Upper lobe of right lung (tissue), 1 donor: ENCODE data around the gene FUT8. TPM values are rescaled to one million over a fixed set of nuclear protein-coding genes. Genes with fewer than 3 reads are reported as not detected.
A peak's percentile ranks its signal among the peaks of the same experiment; 100 is the strongest.

Experiments used
- ATAC-seq: fragments of 200-7000 bp; cut with Tn5 transposase; one replicate; pipeline ENCODE4 v1.9.1; 2020; ENCODE audit warnings: mild to moderate bottlenecking, moderate library complexity
- DNase-seq: peaks from one replicate; pipeline ENCODE4 v3.0.0-alpha.2; 2020
- H3K27ac ChIP-seq: fragments of 200-600 bp; one replicate; pipeline ENCODE4 v1.8.0; 2022
- H3K27me3 ChIP-seq: fragments of 200-600 bp; one replicate; pipeline ENCODE4 v1.8.0; 2022; ENCODE audit warnings: mild to moderate bottlenecking
- H3K36me3 ChIP-seq: fragments of 200-600 bp; one replicate; pipeline ENCODE4 v1.8.0; 2022
- H3K4me1 ChIP-seq: fragments of 200-600 bp; one replicate; pipeline ENCODE4 v1.8.0; 2022
- H3K4me3 ChIP-seq: fragments of 200-600 bp; one replicate; pipeline ENCODE4 v1.8.0; 2022; ENCODE audit warnings: mild to moderate bottlenecking
- H3K9me3 ChIP-seq: fragments of 200-600 bp; one replicate; pipeline ENCODE4 v1.8.0; 2022
- CTCF ChIP-seq: fragments of 200-600 bp; IDR thresholded peaks from one replicate; pipeline ENCODE4 v1.8.0; 2022; ENCODE audit warnings: antibody characterized with exemption
- intact Hi-C: fragments of 100-400 bp; cut with DNase I; formaldehyde crosslinking; loops from one replicate; pipeline ENCODE4 v1.11.0; 2022
- total RNA-seq: library from RNA; stranded (reverse); fragmentation: NEBNext Ultra II Directional; extraction: Animal tissue kit (Norgen Biotek cat#: 25700); gene quantifications from one replicate; pipeline ENCODE4 v1.2.1, GENCODE V29; 2021
- donor health status: DM: no; HTN: yes; CAD: no; lungs with severe emphysema.

Gene FUT8
- total RNA-seq, 1 donor from 2014 or later: 31.8 TPM

- ATAC-seq (peak; percentile 39), DNase-seq (no peak)
- no peaks in the 10 kb centered on the region for H3K27me3 ChIP-seq
- H3K4me3 ChIP-seq: no peak overlapping the region
- H3K9me3 ChIP-seq: no peaks in the 10 kb centered on the region
- H3K27ac ChIP-seq: no peak overlapping the region
- TF ChIP-seq CTCF: no peak
- intact Hi-C loops: no loop called here
- H3K36me3 ChIP-seq: no peaks in the 10 kb centered on the region
- no peaks in the 10 kb centered on the region for H3K4me1 ChIP-seq
These were observed 57.9 kb downstream of the FUT8 start for GRCh38 chr14:65470404-65470880.

- H3K4me3 ChIP-seq: no peak overlapping the region
- ATAC-seq: no peak
- DNase-seq: no peak
- no peaks in the 10 kb centered on the region for H3K4me1 ChIP-seq
- no peak overlapping the region for H3K27ac ChIP-seq
- no peaks in the 10 kb centered on the region for H3K9me3 ChIP-seq
- TF ChIP-seq CTCF: no peak
- intact Hi-C loops: no loop called here
- H3K27me3 ChIP-seq: no peaks in the 10 kb centered on the region
- H3K36me3 ChIP-seq: no peaks in the 10 kb centered on the region
These were observed 58.7 kb downstream of the FUT8 start for GRCh38 chr14:65471038-65471878.

- Histone ChIP-seq H3K36me3 (no peaks in the 10 kb centered on the region), H3K4me3 (no peak overlapping the region), H3K9me3 (no peaks in the 10 kb centered on the region), H3K27ac (no peak overlapping the region), H3K4me1 (no peaks in the 10 kb centered on the region), H3K27me3 (no peaks in the 10 kb centered on the region)
- intact Hi-C loops: no loop called here
- ATAC-seq: no peak
- DNase-seq: no peak
- TF ChIP-seq CTCF: no peak
These were observed 59.7 kb downstream of the FUT8 start for GRCh38 chr14:65472189-65472588.

GRCh38 chr14:65476273-65476941 is 63.9 kb downstream of the FUT8 start:
- TF ChIP-seq CTCF: no peak
- intact Hi-C loops: no loop called here
- H3K4me1 ChIP-seq: no peaks in the 10 kb centered on the region
- ATAC-seq (no peak), DNase-seq (no peak)
- no peak overlapping the region for H3K4me3 ChIP-seq
- no peaks in the 10 kb centered on the region for H3K36me3 ChIP-seq
- no peaks in the 10 kb centered on the region for H3K9me3 ChIP-seq
- no peak overlapping the region for H3K27ac ChIP-seq
- H3K27me3 ChIP-seq: no peaks in the 10 kb centered on the region

GRCh38 chr14:65476942-65477318 is 64.4 kb downstream of the FUT8 start:
- Histone ChIP-seq H3K36me3 (no peaks in the 10 kb centered on the region), H3K27me3 (no peaks in the 10 kb centered on the region), H3K27ac (no peak overlapping the region), H3K4me3 (no peak overlapping the region), H3K4me1 (no peaks in the 10 kb centered on the region), H3K9me3 (no peaks in the 10 kb centered on the region)
- no peak for TF ChIP-seq CTCF
- intact Hi-C loops: no loop called here
- no peak for ATAC-seq
- no peak for DNase-seq
